K562 (cell line): ENCODE results near the gene ZSWIM3. TPM values are rescaled to one million over a fixed set of nuclear protein-coding genes. Genes with fewer than 3 reads are reported as not detected.

Experiments
- ATAC-seq: fragments of 200-7000 bp; cut with Tn5 transposase; 3 replicates; pipeline ENCODE4 v1.9.1; 2020; ENCODE audit warnings: moderate library complexity
- BruUV-seq: library from RNA; stranded (reverse); fragments of 400-500 nt; replicated peaks from 2 replicates; lab custom pipeline; 2021; lab: Mats Ljungman, UMichigan
- CTCF ChIA-PET: fragments of 300-600 bp; formaldehyde crosslinking; extraction: SDS; loops from one replicate; lab custom pipeline; 2021; ENCODE audit warnings: low intra/inter-chr PET ratio; lab: Yijun Ruan, JAX
- POLR2A ChIA-PET: fragments of 300-600, 350-650 bp; sonication (Branson Sonifier 250); formaldehyde crosslinking; extraction: SDS; loops from one replicate; lab custom pipeline; 2021; ENCODE audit warnings: antibody characterized with exemption, inconsistent platforms; lab: Yijun Ruan, JAX
- DNase-seq, 4 experiments: peaks; one replicate each; pipeline versions ENCODE4 v3.0.0 to v3.0.0-alpha.2; 2011 to 2018; ENCODE audit warnings: low spot score in 3 of 4, mixed read lengths in 3 of 4; ENCODE audit errors: extremely low read depth in 1 of 4
- FAIRE-seq: peaks from 2 replicates; lab custom pipeline; 2011; peaks lifted over from hg19 to GRCh38; lab: Jason Lieb, UNC
- H2AFZ ChIP-seq: 2 replicates; pipeline ENCODE4 v1.6.0; 2011; ENCODE audit warnings: low read depth, low read length, control low read depth, inconsistent platforms
- H3K27ac ChIP-seq: fragments of 200-600 bp; 3 replicates; pipeline ENCODE4 v1.8.0; 2011; ENCODE audit warnings: low read depth, mild to moderate bottlenecking, control low read depth, inconsistent platforms, low read length, moderate library complexity, mixed read lengths; ENCODE audit errors: extremely low read depth
- H3K27me3 ChIP-seq, 2 experiments: fragments of 300-600 bp in 1 of 2; 2 replicates in 1 of 2; 3 replicates in 1 of 2; pipeline versions ENCODE4 v1.6.0 to v1.8.0; 2011; ENCODE audit warnings: inconsistent platforms in 2 of 2, low read length in 2 of 2, mild to moderate bottlenecking in 1 of 2, mixed read lengths in 1 of 2, moderate library complexity in 1 of 2; ENCODE audit not compliant: control insufficient read depth in 2 of 2, insufficient read depth in 2 of 2
- H3K36me3 ChIP-seq: fragments of 300-600 bp; 3 replicates; pipeline ENCODE4 v1.8.0; 2011; ENCODE audit warnings: mild to moderate bottlenecking, low read length, inconsistent platforms; ENCODE audit not compliant: control insufficient read depth, insufficient read depth
- H3K4me1 ChIP-seq, 2 experiments: fragments of 200-600 bp in 1 of 2; replicated peaks in 1 of 2; 2 replicates in 1 of 2; 3 replicates in 1 of 2; pipeline versions ENCODE4 v1.5.1 to v1.8.0; 2011; ENCODE audit warnings: inconsistent platforms in 2 of 2, low read length in 2 of 2, mild to moderate bottlenecking in 1 of 2, mixed read lengths in 1 of 2, moderate library complexity in 1 of 2; ENCODE audit not compliant: control insufficient read depth in 2 of 2, insufficient read depth in 2 of 2
- H3K4me2 ChIP-seq: 2 replicates; pipeline ENCODE4 v1.6.1; 2011; ENCODE audit warnings: low read length, control low read depth, inconsistent platforms, mixed read lengths; ENCODE audit not compliant: insufficient read depth
- H3K4me3 ChIP-seq: fragments of 200-600 bp; sonication (generic), shearing (Covaris generic); 2 replicates; pipeline ENCODE4 v1.5.1; 2016; ENCODE audit warnings: control low read depth, inconsistent platforms
- H3K79me2 ChIP-seq: fragments of 200-600 bp; 3 replicates; pipeline ENCODE4 v1.8.0; 2011; ENCODE audit warnings: low read length, inconsistent platforms; ENCODE audit not compliant: control insufficient read depth, insufficient read depth
- H3K9ac ChIP-seq, 2 experiments: 2 replicates each; pipeline versions ENCODE4 v1.6.0 to v1.6.1; 2011; ENCODE audit warnings: low read depth in 2 of 2, low read length in 2 of 2, control low read depth in 1 of 2, inconsistent platforms in 1 of 2, mild to moderate bottlenecking in 1 of 2, mixed read lengths in 1 of 2; ENCODE audit not compliant: insufficient read depth in 1 of 2
- H3K9me1 ChIP-seq: one replicate; pipeline ENCODE4 v1.6.0; 2011; ENCODE audit warnings: inconsistent platforms, mild to moderate bottlenecking, low read length, moderate library complexity; ENCODE audit not compliant: control insufficient read depth, insufficient read depth
- H3K9me3 ChIP-seq: replicated peaks from 2 replicates; pipeline ENCODE4 v1.5.1; 2011; ENCODE audit warnings: low read depth, low read length, inconsistent platforms; ENCODE audit not compliant: control insufficient read depth, insufficient read depth
- H4K20me1 ChIP-seq: replicated peaks from 2 replicates; pipeline ENCODE4 v1.6.1; 2011; ENCODE audit warnings: low read length, inconsistent platforms, mixed read lengths; ENCODE audit not compliant: control insufficient read depth, insufficient read depth
- NEUROD1 ChIP-seq: fragments of 150-350 bp; IDR thresholded peaks from 2 replicates; pipeline ENCODE4 v1.6.1; 2014; ENCODE audit warnings: borderline replicate concordance, low read length, low read depth; ENCODE audit not compliant: partially characterized antibody
- POLR2G ChIP-seq: fragments of 200-400 bp; formaldehyde crosslinking; IDR thresholded peaks from 2 replicates; pipeline ENCODE4 v1.6.1; 2017; ENCODE audit warnings: low read depth, mild to moderate bottlenecking, antibody characterized with exemption, low read length, moderate library complexity
- WGBS: fragments of 100-300 bp; shearing (Covaris generic); methylation state at CpG from one replicate; pipeline ENCODE4 v1.1.6; 2016; ENCODE audit warnings: low coverage, mixed read lengths; ENCODE audit not compliant: insufficient coverage; ENCODE audit errors: missing lambda C conversion rate; 5-methylcytosine and 5-hydroxymethylcytosine counted together
- in situ Hi-C: fragments of 300-500 bp; cut with MboI; formaldehyde crosslinking; loops from 4 replicates; pipeline ENCODE4 v1.15.0; 2018; ENCODE audit warnings: inconsistent platforms, mixed read lengths
- intact Hi-C: fragments of 100-400 bp; cut with micrococcal nuclease; formaldehyde crosslinking; loops from 2 replicates; pipeline ENCODE4 v1.14.2; 2022
- polyA plus RNA-seq, 8 experiments: library from polyadenylated mRNA; depleted of rRNA in 4 of 8; stranded (reverse) in 5 of 8; unstranded in 3 of 8; fragments of >200 nt; fragmentation: Nextera tagmentation in 2 of 8; fragmentation: Illumina TruSeq in 1 of 8; extraction: Ambion mirVana in 2 of 8; extraction: Trizol in 1 of 8; gene quantifications; 2 replicates each; pipeline versions ENCODE4 v1.2.1 to v1.2.3, GENCODE V29; 2011 to 2014; ENCODE audit warnings: inconsistent platforms in 1 of 8, missing spikeins in 1 of 8
- total RNA-seq, 7 experiments: library from RNA; depleted of rRNA in 6 of 7; stranded (reverse); fragments of >200 nt in 6 of 7; fragmentation: Illumina TruSeq in 2 of 7; extraction: Trizol in 2 of 7; gene quantifications; 2 replicates each; pipeline versions ENCODE4 v1.2.1 to v1.2.3, GENCODE V29; 2011 to 2021; ENCODE audit warnings: low replicate concordance in 1 of 7
- TF ChIP-seq, protein P1 (sequence below): sonication (generic); formaldehyde crosslinking; IDR thresholded peaks from 2 replicates; pipeline ENCODE4 v1.8.0; 2022; ENCODE audit warnings: mild to moderate bottlenecking, missing genetic modification reagents

Gene ZSWIM3
- total and polyA plus RNA-seq, 9 of the 15 experiments (the other 6 are each of a cell fraction or from before 2014, with no cell fraction given): 1.7 to 4.3 (median 2.9) TPM

DNA sequence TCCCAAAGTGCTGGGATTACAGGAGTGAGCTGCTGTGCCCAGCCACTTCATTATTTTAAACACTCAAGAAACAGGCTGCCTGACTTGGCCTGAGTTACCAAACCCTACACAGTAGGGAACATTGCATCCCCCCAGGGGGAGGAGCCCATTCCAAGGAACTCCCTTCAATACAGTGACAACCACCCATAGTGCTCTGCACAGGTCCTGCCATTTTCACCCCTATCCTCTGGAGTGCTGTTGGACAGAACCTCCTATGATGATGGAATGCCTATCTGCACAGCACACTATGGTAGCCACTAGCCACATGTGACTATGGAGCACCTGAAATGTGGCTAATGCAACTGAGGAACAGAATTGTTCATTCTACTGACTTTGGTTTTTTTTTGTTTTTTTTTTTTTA, 12.0 kb upstream of the ZSWIM3 start:
- Histone ChIP-seq H4K20me1 (no peaks in the 10 kb centered on the region), H3K4me3 (no peak overlapping the region), H3K9me1 (peaks cover 3% of the 10 kb centered on the region), H2AFZ (no peak overlapping the region), H3K27me3 (no peaks in the 10 kb centered on the region), H3K4me2 (no peak overlapping the region), H3K9ac (no peak overlapping the region), H3K79me2 (no peaks in the 10 kb centered on the region), H3K4me1 (peaks cover 2 to 11% of the 10 kb centered on the region in 2 experiments; a peak in 2 of 5 replicates), H3K36me3 (peaks cover 34% of the 10 kb centered on the region; the same call in 2 of the 3 replicates), H3K27ac (no peak overlapping the region), H3K9me3 (peaks cover 5% of the 10 kb centered on the region)
- no peak for TF ChIP-seq NEUROD1
- ChIA-PET POLR2A (interaction anchor here (1.2 kb wide), 1 partner anchor 11 kb away, joined by 3 read pairs; no protein-coding TSS in a partner anchor), CTCF (no interaction called here)
- in situ Hi-C loops: no loop called here
- ATAC-seq (no peak), DNase-seq (no peak), FAIRE-seq (no peak)
- intact Hi-C loops: no loop called here
- BruUV-seq: no TSS peak

DNA sequence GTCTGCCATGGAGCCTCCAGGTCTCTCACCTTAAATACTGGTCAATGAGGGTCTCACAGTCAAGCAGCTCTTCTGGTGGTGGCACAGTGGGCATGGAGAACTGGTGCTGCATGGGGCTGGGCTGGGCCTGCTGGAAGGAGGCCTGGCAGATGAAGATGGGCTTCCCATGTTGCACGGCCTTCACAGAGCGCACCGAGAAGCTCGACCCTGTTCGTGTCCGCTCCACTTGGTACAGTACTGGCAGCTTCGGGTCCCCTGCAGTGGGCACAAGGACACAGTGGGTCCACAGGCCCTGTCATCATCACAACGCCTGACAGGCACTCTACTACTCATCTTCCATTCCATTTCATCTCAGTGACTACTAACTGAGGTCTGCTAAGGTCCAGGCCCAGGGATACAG, 9.0 kb upstream of the ZSWIM3 start:
- peaks cover 3% of the 10 kb centered on the region for H3K9me1 ChIP-seq
- CTCF ChIA-PET: no interaction called here
- H3K4me2 ChIP-seq: no peak overlapping the region
- H3K27ac ChIP-seq: no peak overlapping the region
- H2AFZ ChIP-seq: no peak overlapping the region
- WGBS: 87% methylated on average over 8 of the region's 8 CpGs
- FAIRE-seq: no peak
- no peak overlapping the region for H3K4me3 ChIP-seq
- no peaks in the 10 kb centered on the region for H3K27me3 ChIP-seq
- H3K36me3 ChIP-seq: peaks cover 27% of the 10 kb centered on the region; the same call in 2 of the 3 replicates
- no peaks in the 10 kb centered on the region for H4K20me1 ChIP-seq
- 0 out of 2 replicates have a peak, but pooled peaks have one; percentile 32 for TF ChIP-seq POLR2G
- TF ChIP-seq, protein P1, sequence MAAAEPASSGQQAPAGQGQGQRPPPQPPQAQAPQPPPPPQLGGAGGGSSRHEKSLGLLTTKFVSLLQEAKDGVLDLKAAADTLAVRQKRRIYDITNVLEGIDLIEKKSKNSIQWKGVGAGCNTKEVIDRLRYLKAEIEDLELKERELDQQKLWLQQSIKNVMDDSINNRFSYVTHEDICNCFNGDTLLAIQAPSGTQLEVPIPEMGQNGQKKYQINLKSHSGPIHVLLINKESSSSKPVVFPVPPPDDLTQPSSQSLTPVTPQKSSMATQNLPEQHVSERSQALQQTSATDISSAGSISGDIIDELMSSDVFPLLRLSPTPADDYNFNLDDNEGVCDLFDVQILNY (CRISPR knock-in tag): no peak
- TF ChIP-seq, all 486 proteins: peak for 1
- POLR2A ChIA-PET: interaction anchor here (0.5 to 0.8 kb wide), 3 partner anchors 9 to 273 kb away, joined by 3 to 4 read pairs (median 3); no protein-coding TSS in a partner anchor
- peaks cover 5% of the 10 kb centered on the region for H3K9me3 ChIP-seq
- in situ Hi-C loops (no loop called here), intact Hi-C loops (no loop called here)
- no TSS peak for BruUV-seq
- H3K79me2 ChIP-seq: no peaks in the 10 kb centered on the region
- 0 out of 4 replicates have a peak overlapping the region, but pooled peaks of 1 of the 2 experiments have one; percentile 43 for H3K9ac ChIP-seq
- DNase-seq (no peak), ATAC-seq (no peak)
- peaks cover 11 to 12% of the 10 kb centered on the region in 2 experiments; a peak in 4 of 5 replicates for H3K4me1 ChIP-seq
